ENCODE measurements around the gene ARRDC5. TPM values are rescaled to one million over a fixed set of nuclear protein-coding genes. Genes with fewer than 3 reads are reported as not detected.
"Not testable (repeated sequence)": the region's sequence is repeated elsewhere in the genome, so short reads cannot be mapped to it uniquely, and the experiment has no call there.

Gene ARRDC5
- polyA plus RNA-seq, 3 donors: 0.46 to 3.9 (median 1.0) TPM

GRCh38 chr19:4853506-4853905 lies 49.2 kb downstream of the ARRDC5 start:
- DNase-seq; H3K9me3 ChIP-seq (replicated peaks in 1 of 2; ENCODE audit: control insufficient read depth in 1 of 2, insufficient read depth in 1 of 2, low read length in 2 of 2); H3K27ac ChIP-seq (ENCODE audit: low read depth in 1 of 2, low read length in 2 of 2); H3K27me3 Mint-ChIP-seq (ENCODE audit: low read depth in 3 of 3); H3K4me1 ChIP-seq (ENCODE audit: control insufficient read depth in 1 of 2, insufficient read depth in 2 of 2, low read length in 2 of 2); H3K4me2 ChIP-seq (replicated peaks; ENCODE audit: extremely low read depth, low read length, poor library complexity, severe bottlenecking); H3K27me3 ChIP-seq (ENCODE audit: control insufficient read depth in 2 of 2, insufficient read depth in 2 of 2, low read length in 2 of 2); H3K4me3 Mint-ChIP-seq; H2AFZ ChIP-seq (ENCODE audit: insufficient read depth, low read depth, low read length, poor library complexity, severe bottlenecking); H3K9ac ChIP-seq (ENCODE audit: insufficient read depth, low read length, poor library complexity, severe bottlenecking); H3K79me2 ChIP-seq (ENCODE audit: insufficient read depth, low read length); H3K4me1 Mint-ChIP-seq; H3K9me3 Mint-ChIP-seq; H3K4me3 ChIP-seq (replicated peaks in 1 of 3; ENCODE audit: low read depth in 2 of 3, low read length in 3 of 3): not testable (repeated sequence)
- Mint-ChIP-seq H3K36me3 (peaks cover 49 to 88% of the 10 kb centered on the region in 2 donors), H3K27ac (peak overlapping the region in 2 of 7 donors; percentile 25 to 60)
- WGBS (ENCODE audit: insufficient coverage): 94% methylated on average over 4 of the region's 8 CpGs
- H4K20me1 ChIP-seq (ENCODE audit: insufficient read depth, low read length): peaks cover 12% of the 10 kb centered on the region
- intact Hi-C loops (cut with micrococcal nuclease): loop anchor here (5.0 kb wide), 2 partner anchors 41 to 46 kb away; no protein-coding TSS in a partner anchor
- H3K36me3 ChIP-seq (replicated peaks in 1 of 2; ENCODE audit: control insufficient read depth in 1 of 2, insufficient read depth in 2 of 2, low read length in 2 of 2): peaks cover 63 to 69% of the 10 kb centered on the region in 2 donors

DNA sequence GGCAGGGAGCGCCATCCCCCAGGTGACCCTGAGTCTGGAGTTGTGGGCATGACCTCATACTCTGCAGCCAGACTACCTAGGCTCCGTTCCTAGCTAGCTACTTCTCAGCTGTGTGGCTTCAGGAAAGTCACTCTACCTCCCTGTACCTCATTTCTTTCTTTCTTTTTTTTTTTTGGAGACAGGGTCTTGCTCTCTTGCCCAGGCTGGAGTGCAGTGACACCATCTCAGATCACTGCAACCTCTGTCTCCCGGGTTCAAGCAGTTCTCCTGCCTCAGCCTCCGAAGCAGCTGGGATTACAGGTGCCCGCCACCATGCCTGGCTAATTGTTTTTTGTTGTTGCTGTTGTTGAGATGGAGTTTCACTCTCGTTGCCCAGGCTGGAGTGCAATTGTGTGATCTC lies 50.2 kb downstream of the ARRDC5 start:
- H3K4me1 ChIP-seq (ENCODE audit: control insufficient read depth in 1 of 2, insufficient read depth in 2 of 2, low read length in 2 of 2): no peaks in the 10 kb centered on the region
- no peaks in the 10 kb centered on the region for H3K79me2 ChIP-seq (ENCODE audit: insufficient read depth, low read length)
- H3K27ac ChIP-seq (ENCODE audit: low read depth in 1 of 2, low read length in 2 of 2): no peak overlapping the region
- H3K9ac ChIP-seq (ENCODE audit: insufficient read depth, low read length, poor library complexity, severe bottlenecking): no peak overlapping the region
- WGBS (ENCODE audit: insufficient coverage): 100% methylated on average over 2 of the region's 6 CpGs
- H3K4me1 Mint-ChIP-seq: peaks cover 2% of the 10 kb centered on the region
- no peak overlapping the region for H3K4me2 ChIP-seq (replicated peaks; ENCODE audit: extremely low read depth, low read length, poor library complexity, severe bottlenecking)
- no peak for DNase-seq
- no peak overlapping the region for H3K4me3 ChIP-seq (replicated peaks in 1 of 3; ENCODE audit: low read depth in 2 of 3, low read length in 3 of 3)
- H3K27ac Mint-ChIP-seq: peak overlapping the region in 1 of 7 donors; percentile 71
- H4K20me1 ChIP-seq (ENCODE audit: insufficient read depth, low read length): peaks cover 12% of the 10 kb centered on the region
- H3K9me3 ChIP-seq (replicated peaks in 1 of 2; ENCODE audit: control insufficient read depth in 1 of 2, insufficient read depth in 1 of 2, low read length in 2 of 2): no peaks in the 10 kb centered on the region
- no peak overlapping the region for H3K4me3 Mint-ChIP-seq
- H3K27me3 ChIP-seq (ENCODE audit: control insufficient read depth in 2 of 2, insufficient read depth in 2 of 2, low read length in 2 of 2): no peaks in the 10 kb centered on the region
- peaks cover 55 to 88% of the 10 kb centered on the region in 2 donors for H3K36me3 Mint-ChIP-seq
- peaks cover 70 to 76% of the 10 kb centered on the region in 2 donors for H3K36me3 ChIP-seq (replicated peaks in 1 of 2; ENCODE audit: control insufficient read depth in 1 of 2, insufficient read depth in 2 of 2, low read length in 2 of 2)
- intact Hi-C loops (cut with micrococcal nuclease): loop anchor here (5.0 kb wide), 2 partner anchors 40 to 45 kb away; no protein-coding TSS in a partner anchor
- no peak overlapping the region for H2AFZ ChIP-seq (ENCODE audit: insufficient read depth, low read depth, low read length, poor library complexity, severe bottlenecking)
- H3K9me3 Mint-ChIP-seq: peaks cover 0 to 3% (median 0%) of the 10 kb centered on the region in 7 donors
- H3K27me3 Mint-ChIP-seq (ENCODE audit: low read depth in 3 of 3): no peaks in the 10 kb centered on the region
- TF ChIP-seq, protein P1, sequence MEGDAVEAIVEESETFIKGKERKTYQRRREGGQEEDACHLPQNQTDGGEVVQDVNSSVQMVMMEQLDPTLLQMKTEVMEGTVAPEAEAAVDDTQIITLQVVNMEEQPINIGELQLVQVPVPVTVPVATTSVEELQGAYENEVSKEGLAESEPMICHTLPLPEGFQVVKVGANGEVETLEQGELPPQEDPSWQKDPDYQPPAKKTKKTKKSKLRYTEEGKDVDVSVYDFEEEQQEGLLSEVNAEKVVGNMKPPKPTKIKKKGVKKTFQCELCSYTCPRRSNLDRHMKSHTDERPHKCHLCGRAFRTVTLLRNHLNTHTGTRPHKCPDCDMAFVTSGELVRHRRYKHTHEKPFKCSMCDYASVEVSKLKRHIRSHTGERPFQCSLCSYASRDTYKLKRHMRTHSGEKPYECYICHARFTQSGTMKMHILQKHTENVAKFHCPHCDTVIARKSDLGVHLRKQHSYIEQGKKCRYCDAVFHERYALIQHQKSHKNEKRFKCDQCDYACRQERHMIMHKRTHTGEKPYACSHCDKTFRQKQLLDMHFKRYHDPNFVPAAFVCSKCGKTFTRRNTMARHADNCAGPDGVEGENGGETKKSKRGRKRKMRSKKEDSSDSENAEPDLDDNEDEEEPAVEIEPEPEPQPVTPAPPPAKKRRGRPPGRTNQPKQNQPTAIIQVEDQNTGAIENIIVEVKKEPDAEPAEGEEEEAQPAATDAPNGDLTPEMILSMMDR (IDR thresholded peaks at IDR 0.05): no peak
